ENCODE measurements around the gene SRXN1. TPM values are rescaled to one million over a fixed set of nuclear protein-coding genes. Genes with fewer than 3 reads are reported as not detected.

SRXN1 gene
- polyA plus RNA-seq, 2 of the 4 experiments (the other 2 are of a cell fraction): 183 to 262 TPM

- TF ChIP-seq, protein P1, sequence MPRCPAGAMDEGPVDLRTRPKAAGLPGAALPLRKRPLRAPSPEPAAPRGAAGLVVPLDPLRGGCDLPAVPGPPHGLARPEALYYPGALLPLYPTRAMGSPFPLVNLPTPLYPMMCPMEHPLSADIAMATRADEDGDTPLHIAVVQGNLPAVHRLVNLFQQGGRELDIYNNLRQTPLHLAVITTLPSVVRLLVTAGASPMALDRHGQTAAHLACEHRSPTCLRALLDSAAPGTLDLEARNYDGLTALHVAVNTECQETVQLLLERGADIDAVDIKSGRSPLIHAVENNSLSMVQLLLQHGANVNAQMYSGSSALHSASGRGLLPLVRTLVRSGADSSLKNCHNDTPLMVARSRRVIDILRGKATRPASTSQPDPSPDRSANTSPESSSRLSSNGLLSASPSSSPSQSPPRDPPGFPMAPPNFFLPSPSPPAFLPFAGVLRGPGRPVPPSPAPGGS (IDR thresholded peaks at IDR 0.05): no peak
- TF ChIP-seq POLR2A (IDR thresholded peaks at IDR 0.05; ENCODE audit: low read length) (no peak), CHD2 (IDR thresholded peaks at IDR 0.05; ENCODE audit: low read length, partially characterized antibody) (no peak)
Measured at GRCh38 chr20:598133-598850, 54.7 kb downstream of the SRXN1 start (continued).

- H3K4me2 ChIP-seq: no peak overlapping the region
- DNase-seq (ENCODE audit: low read depth in 1 of 2, low spot score in 1 of 2) (no peak), FAIRE-seq (no peak), ATAC-seq (no peak)
- no peaks in the 10 kb centered on the region for H3K9me3 ChIP-seq
- no peaks in the 10 kb centered on the region for H3K4me1 ChIP-seq
- CTCF ChIA-PET: interaction anchor here (0.8 to 1.9 kb wide), 5 partner anchors 14 to 47 kb away, joined by 3 to 9 read pairs (median 3); no protein-coding TSS in a partner anchor
- no peak overlapping the region for H3K4me3 ChIP-seq
- no peak overlapping the region for H3K27ac ChIP-seq
- WGBS (ENCODE audit: missing lambda C conversion rate): 72% methylated on average over 2 of the region's 2 CpGs
- POLR2A ChIA-PET: no interaction called here
- TF ChIP-seq KDM5A (IDR thresholded peaks at IDR 0.05) (no peak), CHD4 (IDR thresholded peaks at IDR 0.05; ENCODE audit: borderline replicate concordance) (no peak), NFE2L2 (conservative IDR thresholded peaks at IDR 0.05; ENCODE audit: low read length) (no peak), MAX (IDR thresholded peaks at IDR 0.05) (no peak), FOXS1 (CRISPR knock-in tag; IDR thresholded peaks at IDR 0.05) (no peak), PHF8 (IDR thresholded peaks at IDR 0.05; ENCODE audit: borderline replicate concordance, low read depth) (no peak), MAFK (IDR thresholded peaks at IDR 0.05; ENCODE audit: partially characterized antibody) (no peak), TP53 (CRISPR knock-in tag; IDR thresholded peaks at IDR 0.05) (no peak), RARB (CRISPR knock-in tag; IDR thresholded peaks at IDR 0.05) (no peak)
- TF ChIP-seq, protein P2, sequence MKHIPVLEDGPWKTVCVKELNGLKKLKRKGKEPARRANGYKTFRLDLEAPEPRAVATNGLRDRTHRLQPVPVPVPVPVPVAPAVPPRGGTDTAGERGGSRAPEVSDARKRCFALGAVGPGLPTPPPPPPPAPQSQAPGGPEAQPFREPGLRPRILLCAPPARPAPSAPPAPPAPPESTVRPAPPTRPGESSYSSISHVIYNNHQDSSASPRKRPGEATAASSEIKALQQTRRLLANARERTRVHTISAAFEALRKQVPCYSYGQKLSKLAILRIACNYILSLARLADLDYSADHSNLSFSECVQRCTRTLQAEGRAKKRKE (CRISPR knock-in tag; IDR thresholded peaks at IDR 0.05; ENCODE audit: low read depth): no peak
- TF ChIP-seq, protein P3, sequence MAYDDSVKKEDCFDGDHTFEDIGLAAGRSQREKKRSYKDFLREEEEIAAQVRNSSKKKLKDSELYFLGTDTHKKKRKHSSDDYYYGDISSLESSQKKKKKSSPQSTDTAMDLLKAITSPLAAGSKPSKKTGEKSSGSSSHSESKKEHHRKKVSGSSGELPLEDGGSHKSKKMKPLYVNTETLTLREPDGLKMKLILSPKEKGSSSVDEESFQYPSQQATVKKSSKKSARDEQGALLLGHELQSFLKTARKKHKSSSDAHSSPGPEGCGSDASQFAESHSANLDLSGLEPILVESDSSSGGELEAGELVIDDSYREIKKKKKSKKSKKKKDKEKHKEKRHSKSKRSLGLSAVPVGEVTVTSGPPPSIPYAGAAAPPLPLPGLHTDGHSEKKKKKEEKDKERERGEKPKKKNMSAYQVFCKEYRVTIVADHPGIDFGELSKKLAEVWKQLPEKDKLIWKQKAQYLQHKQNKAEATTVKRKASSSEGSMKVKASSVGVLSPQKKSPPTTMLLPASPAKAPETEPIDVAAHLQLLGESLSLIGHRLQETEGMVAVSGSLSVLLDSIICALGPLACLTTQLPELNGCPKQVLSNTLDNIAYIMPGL (CRISPR knock-in tag; IDR thresholded peaks at IDR 0.05; ENCODE audit: borderline replicate concordance): no peak
Measured at GRCh38 chr20:597560-597959, 55.4 kb downstream of the SRXN1 start.

Other genes starting within 250 kb of the SRXN1 start
- 222 and 239 TPM in 2 replicates for gene RBCK1, start 244.9 kb downstream of the SRXN1 start, polyA plus RNA-seq (2011; rRNA removed)
- gene RBCK1, start 244.9 kb downstream of the SRXN1 start, polyA plus RNA-seq (2017; fragmentation: RNase III; extraction: RNeasy Plus Mini Kit Qiagen cat#74134 plus additional on column Dnase treatment): 105 to 117 TPM (median 112 TPM) in 3 replicates
- 43.4 and 53.9 TPM in 2 replicates for gene TBC1D20, start 190.7 kb downstream of the SRXN1 start, polyA plus RNA-seq (2011; rRNA removed)
- 24.5 to 28.0 TPM (median 27.7 TPM) in 3 replicates for gene TBC1D20, start 190.7 kb downstream of the SRXN1 start, polyA plus RNA-seq (2017; fragmentation: RNase III; extraction: RNeasy Plus Mini Kit Qiagen cat#74134 plus additional on column Dnase treatment)
- gene CSNK2A1, start 109.4 kb downstream of the SRXN1 start, polyA plus RNA-seq (2011; rRNA removed): 231 and 306 TPM in 2 replicates
- 155 to 157 TPM (median 156 TPM) in 3 replicates for gene CSNK2A1, start 109.4 kb downstream of the SRXN1 start, polyA plus RNA-seq (2017; fragmentation: RNase III; extraction: RNeasy Plus Mini Kit Qiagen cat#74134 plus additional on column Dnase treatment)
- not detected in 2 replicates for gene TCF15, start 42.9 kb downstream of the SRXN1 start, polyA plus RNA-seq (2011; rRNA removed)
- gene TCF15, start 42.9 kb downstream of the SRXN1 start, polyA plus RNA-seq (2017; fragmentation: RNase III; extraction: RNeasy Plus Mini Kit Qiagen cat#74134 plus additional on column Dnase treatment): not detected in 3 replicates
- gene SCRT2, start 22.6 kb upstream of the SRXN1 start, polyA plus RNA-seq (2011; rRNA removed): not detected in 2 replicates
- gene SCRT2, start 22.6 kb upstream of the SRXN1 start, polyA plus RNA-seq (2017; fragmentation: RNase III; extraction: RNeasy Plus Mini Kit Qiagen cat#74134 plus additional on column Dnase treatment): not detected in 3 replicates
- 0.63 and 0.95 TPM in 2 replicates for gene SLC52A3, start 115.3 kb upstream of the SRXN1 start, polyA plus RNA-seq (2011; rRNA removed)
- 0.50 to 0.69 TPM (median 0.56 TPM) in 3 replicates for gene SLC52A3, start 115.3 kb upstream of the SRXN1 start, polyA plus RNA-seq (2017; fragmentation: RNase III; extraction: RNeasy Plus Mini Kit Qiagen cat#74134 plus additional on column Dnase treatment)
- 3.1 TPM in 2 replicates for gene FAM110A, start 180.5 kb upstream of the SRXN1 start, polyA plus RNA-seq (2011; rRNA removed)
- gene FAM110A, start 180.5 kb upstream of the SRXN1 start, polyA plus RNA-seq (2017; fragmentation: RNase III; extraction: RNeasy Plus Mini Kit Qiagen cat#74134 plus additional on column Dnase treatment): 3.6 to 4.4 TPM (median 4.1 TPM) in 3 replicates

All from A549 (cell line).